ENCODE data around the gene GABPB1. TPM values are rescaled to one million over a fixed set of nuclear protein-coding genes. Genes with fewer than 3 reads are reported as not detected.

The GABPB1 gene
- total RNA-seq, 1 donor from 2014 or later = 12.0 TPM

- no peak for DNase-seq (ENCODE audit: low spot score)
- intact Hi-C loops (cut with DNase I) = no loop called here
Observed at GRCh38 chr15:50250760-50251394, 104.1 kb downstream of the GABPB1 start.

GRCh38 chr15:50249704-50250103, 105.3 kb downstream of the GABPB1 start:
- DNase-seq (ENCODE audit: low spot score) = no peak
- intact Hi-C loops (cut with DNase I) = no loop called here

- no peak for DNase-seq (ENCODE audit: low spot score)
- intact Hi-C loops (cut with DNase I) = no loop called here
Observed at GRCh38 chr15:50248994-50249582, 105.9 kb downstream of the GABPB1 start.

GRCh38 chr15:50247819-50248655, 107.0 kb downstream of the GABPB1 start:
- peak; percentile 78 for DNase-seq (ENCODE audit: low spot score)
- intact Hi-C loops (cut with DNase I) = no loop called here

- DNase-seq (ENCODE audit: low spot score) = no peak
- intact Hi-C loops (cut with DNase I) = no loop called here
Observed at GRCh38 chr15:50246631-50247030, 108.4 kb downstream of the GABPB1 start.

GRCh38 chr15:50244959-50245624, 109.9 kb downstream of the GABPB1 start:
- DNase-seq (ENCODE audit: low spot score) = no peak
- intact Hi-C loops (cut with DNase I) = no loop called here

GRCh38 chr15:50244153-50244552, 110.8 kb downstream of the GABPB1 start:
- intact Hi-C loops (cut with DNase I) = no loop called here
- no peak for DNase-seq (ENCODE audit: low spot score)

- no peak for DNase-seq (ENCODE audit: low spot score)
- intact Hi-C loops (cut with DNase I) = no loop called here
Observed at GRCh38 chr15:50241684-50242450, 113.1 kb downstream of the GABPB1 start.

GRCh38 chr15:50238255-50238654, 116.7 kb downstream of the GABPB1 start:
- intact Hi-C loops (cut with DNase I) = no loop called here
- DNase-seq (ENCODE audit: low spot score) = no peak

- intact Hi-C loops (cut with DNase I) = no loop called here
- DNase-seq (ENCODE audit: low spot score) = no peak
Observed at GRCh38 chr15:50236433-50236832, 118.6 kb downstream of the GABPB1 start.

GRCh38 chr15:50235794-50236193, 119.2 kb downstream of the GABPB1 start:
- no peak for DNase-seq (ENCODE audit: low spot score)
- intact Hi-C loops (cut with DNase I) = no loop called here

- intact Hi-C loops (cut with DNase I) = no loop called here
- no peak for DNase-seq (ENCODE audit: low spot score)
Observed at GRCh38 chr15:50234764-50235163, 120.2 kb downstream of the GABPB1 start.

GRCh38 chr15:50233192-50233736, 121.7 kb downstream of the GABPB1 start:
- no peak for DNase-seq (ENCODE audit: low spot score)
- intact Hi-C loops (cut with DNase I) = no loop called here

- no peak for DNase-seq (ENCODE audit: low spot score)
- intact Hi-C loops (cut with DNase I) = no loop called here
Observed at GRCh38 chr15:50232791-50233190, 122.2 kb downstream of the GABPB1 start.

- DNase-seq (ENCODE audit: low spot score) = no peak
- intact Hi-C loops (cut with DNase I) = no loop called here
Observed at GRCh38 chr15:50231761-50232160, 123.2 kb downstream of the GABPB1 start.

GRCh38 chr15:50229336-50229735, 125.7 kb downstream of the GABPB1 start:
- DNase-seq (ENCODE audit: low spot score) = no peak
- intact Hi-C loops (cut with DNase I) = no loop called here

GRCh38 chr15:50228866-50229265, 126.1 kb downstream of the GABPB1 start:
- DNase-seq (ENCODE audit: low spot score) = no peak
- intact Hi-C loops (cut with DNase I) = no loop called here

GRCh38 chr15:50227076-50227475, 127.9 kb downstream of the GABPB1 start:
- DNase-seq (ENCODE audit: low spot score) = no peak
- intact Hi-C loops (cut with DNase I) = no loop called here

GRCh38 chr15:50225938-50226337, 129.1 kb downstream of the GABPB1 start:
- intact Hi-C loops (cut with DNase I) = no loop called here
- no peak for DNase-seq (ENCODE audit: low spot score)
